ENCODE results near the gene XIRP2.

Gene XIRP2

DNA sequence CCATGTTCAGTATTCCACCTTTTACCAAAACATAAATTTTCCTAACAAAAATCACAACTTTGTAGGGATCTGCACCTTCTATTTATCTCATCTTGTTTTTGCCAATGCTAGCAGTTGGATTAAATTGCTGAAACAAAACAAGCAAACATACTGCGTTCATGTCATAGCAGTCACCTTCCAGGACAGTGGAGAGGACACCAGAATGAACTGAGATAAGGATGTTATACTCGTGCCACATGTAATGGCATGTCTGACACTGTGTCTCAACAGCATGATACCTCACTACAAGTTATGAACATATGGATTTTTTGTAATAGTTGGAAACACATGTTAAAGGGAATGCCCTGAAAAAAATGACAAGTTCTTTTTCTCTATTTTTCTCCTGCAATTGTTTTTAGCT, 245.3 kb downstream of the XIRP2 start:
- DNase-seq (ENCODE audit: low read depth, low spot score), result no peak

DNA sequence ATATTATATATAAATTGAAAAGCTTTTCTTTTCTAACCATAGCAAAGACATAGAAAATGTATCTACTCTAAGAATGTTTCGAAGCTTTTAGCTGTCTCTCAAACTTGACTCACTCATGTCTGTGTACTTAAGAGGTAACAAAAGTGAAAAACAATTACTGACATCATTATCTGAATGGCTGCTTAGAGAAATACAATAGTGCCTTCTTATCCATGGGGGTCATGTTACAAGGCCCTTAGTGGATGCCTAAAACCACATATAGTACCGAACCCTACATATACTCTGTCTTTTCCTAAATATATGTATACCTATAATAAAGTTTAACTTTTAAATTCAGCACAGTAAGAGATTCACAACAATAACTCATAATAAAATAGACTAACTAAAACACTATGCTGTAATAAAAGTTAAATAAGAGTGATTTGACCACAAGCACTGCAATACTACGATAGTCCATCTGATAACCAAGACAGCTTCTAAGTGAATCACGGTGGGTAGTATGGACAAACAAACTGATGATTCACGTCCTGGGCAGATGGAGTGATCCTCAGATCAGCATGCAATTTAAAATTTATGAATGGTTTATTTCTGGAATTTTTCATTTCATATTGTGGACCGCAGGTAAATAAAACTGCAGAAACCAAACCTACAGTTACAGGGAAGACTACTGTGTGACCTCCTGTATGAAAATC, 246.2 kb downstream of the XIRP2 start:
- DNase-seq (ENCODE audit: low read depth, low spot score), result no peak

DNA sequence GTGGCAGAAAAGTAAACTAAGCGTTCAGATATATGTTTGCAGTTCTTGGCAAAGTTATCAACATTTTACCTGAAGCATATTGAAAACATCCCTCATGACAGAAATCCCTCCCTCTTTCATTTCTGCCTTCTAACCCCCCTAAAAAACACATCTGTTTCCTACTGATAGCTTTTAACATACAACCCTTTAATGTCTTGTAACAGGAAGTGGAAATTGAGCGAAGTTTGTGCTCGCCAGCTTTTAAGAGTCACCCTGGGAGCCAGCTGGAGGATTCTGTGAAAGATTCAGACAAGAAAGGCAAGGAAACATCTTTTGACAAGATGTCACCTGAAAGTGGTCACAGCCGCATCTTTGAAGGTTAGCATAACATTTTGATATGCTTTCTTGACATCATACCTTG, 247.4 kb downstream of the XIRP2 start:
- no peak for DNase-seq (ENCODE audit: low read depth, low spot score)

DNA sequence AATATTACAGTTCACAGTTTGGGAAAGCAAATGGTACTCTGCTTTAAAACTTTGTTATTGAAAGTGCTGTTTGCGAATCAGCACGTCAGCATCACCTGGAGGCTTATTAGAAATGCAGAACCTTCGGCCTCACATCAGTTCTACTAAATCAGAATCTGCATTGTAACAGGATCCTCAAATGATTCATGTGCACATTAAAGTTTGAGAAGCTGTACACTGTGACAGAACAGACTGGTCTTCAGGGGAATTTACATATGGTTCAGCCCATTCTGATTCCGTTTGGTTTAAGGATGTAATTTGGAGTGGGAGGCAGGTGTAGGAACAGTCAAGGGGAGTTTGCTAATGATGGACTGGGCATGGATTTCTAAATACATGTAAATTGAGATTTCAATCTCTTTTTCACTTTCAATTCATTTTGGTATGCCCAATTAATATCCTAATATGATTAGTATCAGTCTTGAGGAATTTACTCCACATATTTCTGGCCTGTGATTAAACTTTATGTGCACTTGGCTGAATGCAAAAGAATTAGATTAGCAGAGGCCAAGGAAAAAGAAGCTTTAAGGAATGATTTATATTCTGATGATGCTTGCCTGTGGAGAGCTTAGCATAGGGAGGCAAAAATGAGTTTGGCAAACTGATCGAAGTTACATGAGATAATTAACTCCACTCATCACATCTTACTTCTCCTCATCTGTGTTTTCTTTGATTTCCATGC, 248.8 kb downstream of the XIRP2 start:
- no peak for DNase-seq (ENCODE audit: low read depth, low spot score)

DNA sequence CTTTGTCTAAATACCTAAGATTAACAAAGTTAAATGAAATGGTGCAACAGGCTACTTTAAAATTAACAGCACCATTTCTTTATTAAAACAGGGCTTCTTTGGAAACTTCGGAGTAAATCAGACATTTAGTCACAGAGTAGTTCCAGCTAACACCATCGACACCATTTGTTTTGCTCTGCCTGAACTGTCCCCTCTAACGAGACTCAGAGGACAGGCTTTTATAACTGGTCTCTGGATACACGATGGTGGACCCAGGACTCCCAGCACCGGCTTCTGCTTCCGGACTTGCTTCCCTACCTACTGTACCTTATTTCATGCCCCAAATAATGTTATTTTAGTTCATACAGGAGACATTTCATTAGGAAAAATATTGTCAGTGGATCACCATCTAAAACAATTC, 252.1 kb downstream of the XIRP2 start:
- no peak for DNase-seq (ENCODE audit: low read depth, low spot score)

DNA sequence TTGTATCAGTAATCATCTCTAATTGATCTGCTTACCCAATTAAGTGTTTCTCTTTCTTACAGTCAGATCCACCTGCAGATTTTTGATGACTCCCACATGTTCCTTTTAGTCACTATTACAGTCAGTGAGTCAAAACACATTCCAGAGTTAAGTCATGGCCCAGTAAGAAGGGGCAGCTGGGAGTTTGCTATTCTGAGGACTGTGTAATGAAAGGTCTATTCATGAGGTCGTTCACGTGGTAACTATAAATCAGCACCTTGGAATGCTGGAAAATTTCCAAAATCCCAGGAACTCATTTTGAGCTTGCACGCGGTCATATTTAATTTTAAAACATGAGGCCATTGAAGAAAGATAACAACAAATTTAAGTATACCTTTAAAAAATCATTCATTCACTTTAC, 252.5 kb downstream of the XIRP2 start:
- DNase-seq (ENCODE audit: low read depth, low spot score), result no peak

DNA sequence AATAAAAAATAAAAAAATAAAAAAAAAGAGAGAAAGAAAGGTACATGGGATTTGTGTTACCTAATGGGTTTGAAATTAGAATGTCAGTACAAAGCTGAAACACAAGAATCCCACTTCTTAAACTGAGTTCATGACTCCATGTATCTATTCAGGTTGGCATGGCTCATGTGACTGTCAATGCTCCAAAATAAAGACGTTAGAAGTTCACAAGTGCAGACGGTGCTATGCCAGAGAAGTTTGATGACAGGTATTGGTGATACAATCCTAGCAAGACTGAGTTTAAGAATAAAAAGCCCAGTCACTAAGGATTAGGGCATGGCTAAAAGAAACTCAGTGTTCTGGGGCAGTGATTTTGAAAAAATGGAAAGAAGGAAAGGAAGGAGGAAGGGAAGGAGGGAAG, 254.3 kb downstream of the XIRP2 start:
- no peak for DNase-seq (ENCODE audit: low read depth, low spot score)

DNA sequence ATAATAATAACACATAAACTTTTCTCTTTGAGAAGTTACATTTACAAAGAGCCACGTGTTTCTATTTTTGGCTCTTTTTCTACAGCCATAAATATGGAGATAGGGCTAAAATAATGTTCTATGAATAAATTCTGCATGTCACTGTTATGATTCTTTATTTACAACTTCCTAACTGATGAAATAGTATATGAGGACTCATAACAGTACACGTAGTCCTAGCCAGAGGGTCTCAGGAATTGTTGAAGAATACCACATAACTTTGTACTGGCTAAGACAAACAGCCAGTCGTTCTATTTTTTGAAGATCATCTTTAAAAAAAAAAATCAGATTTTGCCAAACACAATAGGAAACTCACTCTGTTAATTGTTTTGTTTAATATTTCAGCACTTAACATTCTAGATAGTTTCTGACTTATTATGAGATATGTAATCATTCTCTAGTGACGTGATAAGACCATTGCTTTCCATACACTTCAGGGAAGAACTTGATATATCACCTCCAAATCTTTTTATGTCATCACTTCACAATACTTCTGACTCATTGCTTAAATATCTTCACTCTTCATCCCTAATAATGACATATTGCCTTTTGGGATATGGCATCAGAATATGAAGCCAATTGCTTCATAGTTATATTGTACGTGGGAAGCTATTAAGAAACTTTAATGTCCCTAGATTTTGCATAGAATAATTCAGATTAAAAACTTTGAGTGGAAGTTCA, 256.1 kb downstream of the XIRP2 start:
- no peak for DNase-seq (ENCODE audit: low read depth, low spot score)

DNA sequence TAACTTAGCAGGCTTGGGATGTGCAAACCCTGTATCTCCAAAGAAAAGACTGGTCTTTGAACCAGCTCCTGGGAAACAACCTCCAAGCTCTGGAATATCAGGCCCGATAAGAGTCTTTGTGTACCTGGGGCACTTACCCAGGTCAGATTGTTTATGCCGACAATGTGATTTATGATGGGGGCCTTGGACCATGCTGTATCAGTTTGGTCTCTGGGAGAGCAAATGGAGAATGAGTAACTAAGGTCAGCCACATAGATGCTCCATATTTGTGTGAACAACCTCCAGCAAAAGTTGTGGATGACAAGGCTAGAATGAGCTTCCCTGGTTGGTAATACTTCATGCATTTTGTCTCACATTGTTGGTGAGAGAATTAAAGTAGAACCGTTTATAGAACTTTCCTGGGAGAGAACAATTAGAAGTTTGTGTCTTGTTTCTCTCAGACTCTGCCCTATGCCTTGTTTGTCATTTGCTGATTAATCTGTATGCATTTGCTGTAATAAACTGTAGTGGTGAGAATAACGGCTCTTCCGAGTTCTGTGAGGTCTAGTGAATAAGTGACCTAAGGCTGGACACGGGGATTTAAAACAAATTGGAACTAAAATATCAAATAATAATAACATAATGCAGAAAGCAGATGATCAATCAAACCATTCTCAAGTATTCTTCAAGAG, 259.1 kb downstream of the XIRP2 start:
- no peak for DNase-seq (ENCODE audit: low read depth, low spot score)

DNA sequence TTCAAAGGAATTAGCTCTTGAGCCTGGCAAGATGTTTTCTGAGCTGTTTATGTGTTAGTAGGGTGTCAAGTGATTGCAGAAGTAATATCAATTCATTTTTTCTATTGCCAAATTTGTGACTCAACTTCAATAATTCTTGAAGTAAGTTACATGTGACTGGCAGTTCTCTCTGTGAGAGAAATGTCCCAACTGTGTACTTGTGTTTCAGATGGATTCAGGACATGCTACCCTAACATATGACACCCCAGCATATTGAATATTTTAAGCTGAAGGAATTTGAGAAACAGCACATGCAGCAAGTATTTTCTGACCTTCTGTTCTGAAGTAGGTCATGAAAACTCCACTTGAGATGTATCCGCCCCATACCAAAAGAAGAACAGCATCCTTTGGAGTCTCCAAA, 263.6 kb downstream of the XIRP2 start:
- DNase-seq (ENCODE audit: low read depth, low spot score), result no peak

DNA sequence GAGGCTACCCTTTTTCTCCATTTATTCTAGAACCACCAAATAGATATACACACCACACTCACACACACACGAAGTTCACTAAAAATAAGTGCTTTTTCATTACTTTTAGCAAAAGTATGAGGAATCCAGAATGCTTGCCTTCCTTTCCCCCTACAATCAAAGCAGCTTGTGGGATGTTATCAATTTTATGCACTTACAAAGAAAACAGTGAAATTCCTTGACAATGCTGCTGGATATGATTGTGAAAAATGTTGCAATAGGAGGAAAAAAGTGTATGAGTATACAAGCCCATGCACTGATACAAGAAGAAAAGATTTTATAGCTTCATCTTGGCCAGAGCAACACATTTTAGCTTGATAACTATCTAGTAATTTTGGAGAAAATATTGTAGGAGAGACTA, 269.2 kb downstream of the XIRP2 start:
- DNase-seq (ENCODE audit: low read depth, low spot score), result no peak

DNA sequence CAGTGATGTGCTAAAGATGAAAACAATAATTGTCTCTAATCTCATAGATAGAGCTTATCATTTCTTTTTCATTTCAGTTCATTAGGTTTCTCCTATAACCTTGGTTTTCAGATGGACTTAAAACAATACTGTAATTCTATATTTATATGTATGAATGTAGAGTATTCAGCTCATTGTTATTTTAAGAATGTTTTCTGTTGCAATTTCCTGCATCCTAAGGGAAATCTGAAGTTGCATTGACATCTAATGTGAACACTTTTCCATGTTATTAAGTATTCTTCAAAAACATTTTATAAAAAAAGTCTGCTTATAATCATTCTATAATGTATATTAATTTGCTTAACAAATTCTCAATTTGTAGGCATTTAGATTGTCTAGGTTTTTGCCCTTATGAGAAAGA, 288.9 kb downstream of the XIRP2 start:
- DNase-seq (ENCODE audit: low read depth, low spot score), result no peak

DNA sequence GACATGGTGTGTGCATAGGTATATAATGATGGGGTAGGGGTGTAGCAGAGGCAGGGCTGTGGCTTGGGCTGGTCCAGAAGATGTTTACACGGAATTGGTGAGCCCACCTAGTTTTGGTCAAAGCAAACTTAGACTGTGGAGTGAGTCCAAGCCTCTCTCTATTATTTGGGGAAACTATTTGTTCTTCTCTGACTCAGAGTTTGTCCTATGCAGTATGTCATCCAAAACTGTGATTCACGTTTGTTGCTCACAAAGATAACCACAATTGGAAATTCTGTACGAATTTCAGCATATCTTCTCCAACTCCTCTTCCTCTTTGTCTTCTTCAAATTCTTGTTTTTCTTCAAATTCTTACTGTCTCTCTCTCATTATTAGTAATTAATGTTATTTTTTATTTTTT, 292.9 kb downstream of the XIRP2 start:
- no peak for DNase-seq (ENCODE audit: low read depth, low spot score)

DNA sequence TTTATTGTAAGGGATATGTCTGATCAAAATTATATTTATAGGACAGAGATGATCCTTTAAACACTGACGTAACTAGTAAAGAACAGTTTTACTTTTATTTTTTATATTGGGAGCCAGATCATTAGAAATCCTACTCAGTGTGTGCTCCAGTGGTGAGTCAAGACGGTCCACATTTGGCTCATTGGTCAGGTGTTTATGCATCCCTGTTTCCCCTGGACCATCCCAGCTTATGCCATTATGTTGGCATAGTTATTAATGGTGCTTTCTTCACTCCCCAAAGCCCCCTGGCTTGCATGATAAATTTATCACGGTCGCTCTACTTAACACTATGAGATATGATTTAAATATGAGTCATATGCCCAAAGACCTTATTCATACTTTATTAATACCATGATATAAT, 293.4 kb downstream of the XIRP2 start:
- no peak for DNase-seq (ENCODE audit: low read depth, low spot score)

DNA sequence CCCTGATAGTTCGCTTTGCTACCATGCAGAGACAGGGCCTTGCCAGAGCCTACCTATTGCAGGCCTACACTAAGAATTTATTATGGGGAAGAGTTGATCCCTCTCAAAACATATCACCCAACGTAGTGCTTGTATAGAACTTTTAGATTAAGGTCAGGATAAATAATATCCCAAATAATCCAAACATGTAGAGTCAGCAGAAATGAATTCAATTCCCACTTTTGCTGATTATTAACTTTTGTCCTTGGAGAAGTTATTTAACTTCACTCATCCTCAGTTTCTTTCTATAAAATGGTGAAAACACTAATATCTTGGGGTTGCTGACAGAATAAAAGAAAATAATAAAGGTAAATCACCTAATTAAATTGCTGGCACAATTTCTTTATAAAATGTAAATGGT, 294.1 kb downstream of the XIRP2 start:
- DNase-seq (ENCODE audit: low read depth, low spot score), result no peak

DNA sequence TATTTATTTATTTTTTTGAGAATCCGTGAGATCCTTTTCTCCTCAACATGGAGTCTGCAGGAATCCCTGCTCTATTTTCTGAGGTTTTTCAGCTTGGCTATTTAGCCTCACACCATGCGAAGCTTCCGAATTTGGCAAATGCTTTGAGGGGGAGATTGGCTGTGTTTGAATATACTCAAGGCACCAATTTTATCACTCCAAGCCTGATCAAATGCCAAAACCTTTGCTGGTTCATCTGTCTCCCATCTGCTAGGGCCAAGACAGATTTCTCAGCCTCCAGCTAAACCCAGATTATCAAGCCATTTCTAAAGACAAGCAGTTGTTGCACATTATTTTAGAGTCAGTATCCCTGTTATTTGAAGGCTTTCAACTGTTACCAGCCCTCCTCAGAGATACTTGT, 295.7 kb downstream of the XIRP2 start:
- no peak for DNase-seq (ENCODE audit: low read depth, low spot score)

DNA sequence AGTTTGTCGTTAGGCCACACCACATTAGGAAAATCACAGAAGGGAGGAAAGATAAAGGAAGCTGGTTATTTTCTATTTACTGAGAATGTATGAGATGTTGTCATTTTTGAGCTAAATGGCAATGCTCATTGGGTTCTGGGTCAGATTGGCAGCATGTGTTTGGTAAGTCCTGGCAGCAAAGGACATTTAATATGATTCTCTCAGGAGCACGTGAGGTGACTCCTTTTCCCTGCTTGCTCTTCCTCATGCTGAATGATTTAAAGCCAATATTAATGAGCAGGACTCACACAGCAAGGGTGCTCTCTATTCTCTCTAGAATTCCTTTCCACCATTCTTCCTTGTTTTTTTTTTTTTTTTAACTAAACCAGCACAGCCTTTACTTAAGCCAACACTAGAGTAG, 298.2 kb downstream of the XIRP2 start:
- DNase-seq (ENCODE audit: low read depth, low spot score), result no peak

DNA sequence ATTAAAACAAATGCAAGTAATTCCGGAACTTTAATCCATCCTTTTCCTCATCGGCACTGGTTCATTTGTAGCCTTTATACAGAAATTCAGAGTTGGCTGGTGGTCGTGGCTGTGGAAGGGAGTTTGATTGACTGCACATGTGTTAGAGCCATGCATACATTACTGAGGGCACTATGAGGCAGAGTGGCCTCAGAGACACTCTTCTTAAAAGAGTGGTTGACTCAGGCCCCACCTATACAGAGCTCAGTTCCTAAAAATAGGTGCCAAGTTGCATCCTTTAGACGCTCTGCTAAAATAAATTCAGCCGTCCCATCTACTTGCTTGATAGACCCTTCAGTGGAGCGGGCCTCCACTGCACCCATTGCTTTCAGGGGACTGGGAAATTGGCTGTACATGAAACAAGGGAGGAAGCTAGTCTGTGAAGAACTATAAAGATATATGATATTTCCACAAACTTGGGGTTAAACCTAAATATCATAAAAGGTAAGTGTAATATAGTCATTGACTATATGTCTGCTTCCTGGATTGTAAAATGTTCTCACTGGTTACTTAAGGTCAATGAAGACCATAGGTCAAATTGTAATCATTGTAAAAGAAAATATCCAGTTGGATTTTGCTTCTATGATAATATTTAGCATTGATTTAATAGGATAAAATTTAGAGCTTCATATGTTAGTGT, 298.9 kb downstream of the XIRP2 start:
- no peak for DNase-seq (ENCODE audit: low read depth, low spot score)

DNA sequence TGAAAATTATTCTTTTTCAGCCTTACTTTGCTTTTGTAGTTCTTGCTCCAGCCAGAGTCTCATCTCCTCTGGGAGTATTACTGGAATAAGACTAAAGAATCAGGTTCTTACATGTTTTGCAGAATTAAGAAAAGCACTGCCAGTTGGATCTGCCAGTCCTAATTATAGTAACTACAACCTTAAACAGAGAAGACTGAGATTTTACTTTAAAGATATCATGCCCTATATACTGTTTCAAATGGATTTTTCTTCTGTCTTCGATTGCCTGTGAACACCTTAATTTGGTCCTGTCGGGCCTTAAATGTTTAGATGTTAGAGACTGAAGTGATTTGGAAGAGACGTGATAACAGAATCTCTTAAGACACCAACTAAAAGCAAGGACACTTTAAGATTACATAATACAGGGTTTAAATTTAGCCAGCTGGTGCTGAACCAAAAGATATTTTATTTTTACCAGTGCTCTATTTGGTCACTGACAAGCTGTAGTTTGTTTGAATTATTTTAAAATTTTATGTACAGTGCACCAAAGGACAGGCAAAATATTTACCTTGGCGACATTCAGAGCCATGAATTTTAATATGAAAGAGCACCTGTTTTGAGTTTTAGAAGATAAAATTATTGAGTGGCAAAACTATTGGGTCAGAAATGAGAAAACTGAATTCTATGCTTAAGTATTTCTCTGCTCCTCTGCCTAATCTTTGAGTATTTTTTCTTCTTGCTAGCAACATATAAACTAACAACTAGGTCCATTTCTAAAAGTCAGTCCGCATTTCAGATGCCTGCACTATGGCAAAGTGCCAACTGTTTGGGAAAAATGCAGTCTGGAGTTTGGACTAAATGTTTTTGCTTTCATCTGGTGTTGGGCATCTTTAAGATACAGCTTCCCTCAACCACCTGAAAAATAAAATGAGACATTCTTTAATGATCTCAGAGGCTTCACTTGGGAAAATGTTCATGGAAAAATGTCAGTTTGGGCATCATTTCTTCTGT, 300.0 kb downstream of the XIRP2 start:
- DNase-seq (ENCODE audit: low read depth, low spot score), result no peak

DNA sequence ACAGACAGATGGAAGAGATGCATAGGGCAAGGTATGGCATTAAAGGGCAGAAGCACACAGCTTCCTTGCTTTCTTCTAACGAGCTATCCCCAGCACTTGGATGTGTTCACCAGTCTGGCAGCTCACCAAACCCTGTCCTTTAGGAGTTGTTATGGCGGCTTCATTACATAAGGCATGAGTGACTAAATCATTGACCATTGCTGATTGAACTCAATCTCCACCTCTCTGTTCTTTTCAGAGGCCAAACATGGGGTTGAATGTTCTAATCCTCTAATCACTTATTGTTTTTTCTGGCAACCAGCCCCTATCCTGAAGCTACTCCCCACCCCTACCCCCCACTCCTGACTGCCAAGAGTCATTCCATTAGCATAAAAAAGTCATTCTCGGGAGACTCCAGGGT, 301.8 kb downstream of the XIRP2 start:
- no peak for DNase-seq (ENCODE audit: low read depth, low spot score)

DNA sequence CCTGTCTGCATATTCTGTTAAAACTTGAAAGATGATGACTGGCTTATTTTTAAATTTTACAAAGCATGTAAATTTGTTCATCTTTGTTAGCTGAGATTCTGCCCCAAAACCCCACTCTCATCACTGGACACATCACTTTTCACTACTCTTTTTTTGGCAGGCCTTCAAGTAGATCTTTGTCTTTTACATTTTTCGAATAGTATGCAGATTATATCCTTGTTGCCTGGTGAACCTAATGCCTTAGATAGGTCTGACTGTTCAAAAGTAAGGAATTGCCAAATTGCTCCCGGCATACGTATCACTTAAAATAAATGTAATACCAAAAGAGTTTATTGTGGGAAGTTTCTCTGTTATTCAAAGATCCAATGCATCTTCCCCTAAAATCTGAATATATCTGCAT, 303.3 kb downstream of the XIRP2 start:
- DNase-seq (ENCODE audit: low read depth, low spot score), result no peak
